GM19023 (cell line): ENCODE results near the gene OR6N1.

Experiments used
- ATAC-seq: cut with Tn5 transposase; IDR thresholded peaks from one replicate; pipeline ENCODE4 v1.9.1; 2021; ENCODE audit warnings: mild to moderate bottlenecking, moderate library complexity; ENCODE audit not compliant: unreplicated experiment

The OR6N1 gene

GRCh38 chr1:158754420-158754819 is 17.6 kb downstream of the OR6N1 start, which contains the start of gene OR6K6:
OR6K6 (plus strand) TSS chr1:158754720; CDS start chr1:158754888, 168 bp downstream.
- ATAC-seq = no peak

- ATAC-seq = no peak
Observed at GRCh38 chr1:158752155-158752712, 19.8 kb downstream of the OR6N1 start.

- no peak for ATAC-seq
Observed at GRCh38 chr1:158735848-158736247, 36.1 kb downstream of the OR6N1 start.

GRCh38 chr1:158732524-158732923 is 39.5 kb downstream of the OR6N1 start:
- ATAC-seq = no peak

- no peak for ATAC-seq
Observed at GRCh38 chr1:158731707-158732106, 40.3 kb downstream of the OR6N1 start.

- no peak for ATAC-seq
Observed at GRCh38 chr1:158730453-158730852, 41.5 kb downstream of the OR6N1 start.

- no peak for ATAC-seq
Observed at GRCh38 chr1:158728510-158729225, 43.3 kb downstream of the OR6N1 start.

- no peak for ATAC-seq
Observed at GRCh38 chr1:158724442-158724841, 47.6 kb downstream of the OR6N1 start.

- ATAC-seq = no peak
Observed at GRCh38 chr1:158720620-158721019, 51.4 kb downstream of the OR6N1 start, which contains the start of gene OR6K3. OR6K3 (minus strand) TSS chr1:158720720; CDS start chr1:158718115, 2,605 bp downstream.

GRCh38 chr1:158719664-158720063 is 52.3 kb downstream of the OR6N1 start:
- ATAC-seq = no peak

GRCh38 chr1:158717344-158717743 is 54.7 kb downstream of the OR6N1 start:
- no peak for ATAC-seq

GRCh38 chr1:158716335-158716734 is 55.7 kb downstream of the OR6N1 start:
- peak; percentile 63 for ATAC-seq

- ATAC-seq = no peak
Observed at GRCh38 chr1:158714754-158715153, 57.2 kb downstream of the OR6N1 start.
